Endothelial cell (in vitro differentiated cells): ENCODE results near the gene ZC2HC1B. TPM values are rescaled to one million over a fixed set of nuclear protein-coding genes. Genes with fewer than 3 reads are reported as not detected.

Experiments
- DNase-seq: peaks from one replicate; pipeline ENCODE4 v3.0.0; 2021; ENCODE audit warnings: low spot score
- H3K27ac Mint-ChIP-seq: one replicate; pipeline ENCODE4 v1.8.0; 2021; ENCODE audit warnings: mixed read lengths, inconsistent platforms; ENCODE audit not compliant: unreplicated experiment
- H3K27me3 Mint-ChIP-seq: one replicate; pipeline ENCODE4 v1.8.0; 2021; ENCODE audit warnings: mild to moderate bottlenecking, moderate library complexity, mixed read lengths, inconsistent platforms; ENCODE audit not compliant: unreplicated experiment
- H3K36me3 Mint-ChIP-seq: one replicate; pipeline ENCODE4 v1.8.0; 2021; ENCODE audit warnings: mild to moderate bottlenecking, low read depth, mixed read lengths, inconsistent platforms; ENCODE audit not compliant: unreplicated experiment
- H3K4me1 Mint-ChIP-seq: one replicate; pipeline ENCODE4 v1.8.0; 2021; ENCODE audit warnings: mild to moderate bottlenecking, mixed read lengths, inconsistent platforms; ENCODE audit not compliant: unreplicated experiment
- H3K4me3 Mint-ChIP-seq: one replicate; pipeline ENCODE4 v1.8.0; 2021; ENCODE audit warnings: mild to moderate bottlenecking, mixed read lengths, inconsistent platforms; ENCODE audit not compliant: unreplicated experiment
- H3K9me3 Mint-ChIP-seq: one replicate; pipeline ENCODE4 v1.8.0; 2021; ENCODE audit warnings: mixed read lengths, inconsistent platforms; ENCODE audit not compliant: unreplicated experiment
- CTCF ChIP-seq: fragments of 200-600 bp; sonication (generic); IDR thresholded peaks from one replicate; pipeline ENCODE4 v1.5.0; 2021; ENCODE audit warnings: antibody characterized with exemption; ENCODE audit not compliant: unreplicated experiment
- total RNA-seq: library from RNA; stranded (reverse); fragmentation: NEBNext Ultra II Directional; extraction: Animal tissue kit (Norgen Biotek cat#: 25700); gene quantifications from one replicate; pipeline ENCODE4 v1.2.1, GENCODE V29; 2021; ENCODE audit not compliant: unreplicated experiment

ZC2HC1B gene
- total RNA-seq, 1 donor from 2014 or later = 0.28 TPM

DNA sequence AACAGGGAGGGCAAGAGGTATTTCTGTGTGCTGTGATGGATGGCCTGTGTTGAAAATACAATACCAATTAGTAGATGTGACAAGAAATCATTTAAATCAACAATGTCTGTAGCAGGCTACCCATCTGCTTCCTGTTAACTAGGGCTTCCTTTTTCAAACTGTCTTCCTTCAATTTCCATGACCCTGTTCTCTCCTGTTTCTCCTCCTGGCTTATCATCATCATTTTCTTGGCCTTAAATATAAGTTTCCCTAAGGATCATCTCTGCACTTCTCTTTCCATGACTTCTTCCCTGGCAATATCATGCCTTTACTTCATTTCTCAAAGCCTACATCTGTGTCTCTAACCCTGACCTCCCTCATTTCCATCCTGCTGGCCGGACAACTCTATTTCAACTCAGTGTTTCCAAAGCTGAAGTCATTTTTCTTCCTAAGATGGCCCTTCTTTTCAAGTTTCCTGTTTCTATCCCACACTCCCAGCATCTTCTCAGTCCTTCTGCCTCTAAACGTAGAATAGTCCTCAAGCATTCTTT lies 18.2 kb downstream of the ZC2HC1B start:
- H3K4me3 Mint-ChIP-seq = no peak overlapping the region
- peaks cover 9% of the 10 kb centered on the region for H3K4me1 Mint-ChIP-seq
- H3K27me3 Mint-ChIP-seq = no peaks in the 10 kb centered on the region
- DNase-seq = no peak
- H3K9me3 Mint-ChIP-seq = no peaks in the 10 kb centered on the region
- H3K36me3 Mint-ChIP-seq = peaks cover 8% of the 10 kb centered on the region
- TF ChIP-seq CTCF = no peak
- H3K27ac Mint-ChIP-seq = no peak overlapping the region

- Mint-ChIP-seq H3K4me3 (no peak overlapping the region), H3K4me1 (peaks cover 9% of the 10 kb centered on the region), H3K36me3 (no peaks in the 10 kb centered on the region), H3K9me3 (no peaks in the 10 kb centered on the region), H3K27me3 (no peaks in the 10 kb centered on the region), H3K27ac (no peak overlapping the region)
- TF ChIP-seq CTCF = no peak
- no peak for DNase-seq
Observed at GRCh38 chr6:143884216-143884900, 20.1 kb downstream of the ZC2HC1B start.

DNA sequence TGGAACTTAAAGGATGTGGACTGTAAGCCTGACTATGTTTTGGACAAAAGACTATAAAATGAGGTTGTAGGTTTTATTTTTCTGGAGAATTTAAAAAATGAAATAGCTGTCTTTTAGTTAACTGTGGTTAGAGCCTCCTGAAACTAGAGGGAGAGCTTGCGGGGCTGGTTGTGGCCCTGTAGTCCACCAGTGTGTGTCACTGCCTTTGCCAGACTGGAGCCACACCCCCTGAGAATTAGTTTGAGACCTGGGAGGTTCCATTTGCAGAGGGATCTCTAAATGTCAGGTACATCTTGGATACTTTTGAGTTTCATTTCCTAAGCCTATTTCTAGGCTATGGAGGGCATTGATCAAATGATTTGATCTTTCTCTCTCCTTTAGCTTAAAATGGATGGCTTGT lies 20.8 kb downstream of the ZC2HC1B start:
- no peak overlapping the region for H3K27ac Mint-ChIP-seq
- no peak overlapping the region for H3K4me3 Mint-ChIP-seq
- H3K4me1 Mint-ChIP-seq = peaks cover 9% of the 10 kb centered on the region
- no peaks in the 10 kb centered on the region for H3K27me3 Mint-ChIP-seq
- H3K36me3 Mint-ChIP-seq = no peaks in the 10 kb centered on the region
- DNase-seq = no peak
- no peak for TF ChIP-seq CTCF
- no peaks in the 10 kb centered on the region for H3K9me3 Mint-ChIP-seq

DNA sequence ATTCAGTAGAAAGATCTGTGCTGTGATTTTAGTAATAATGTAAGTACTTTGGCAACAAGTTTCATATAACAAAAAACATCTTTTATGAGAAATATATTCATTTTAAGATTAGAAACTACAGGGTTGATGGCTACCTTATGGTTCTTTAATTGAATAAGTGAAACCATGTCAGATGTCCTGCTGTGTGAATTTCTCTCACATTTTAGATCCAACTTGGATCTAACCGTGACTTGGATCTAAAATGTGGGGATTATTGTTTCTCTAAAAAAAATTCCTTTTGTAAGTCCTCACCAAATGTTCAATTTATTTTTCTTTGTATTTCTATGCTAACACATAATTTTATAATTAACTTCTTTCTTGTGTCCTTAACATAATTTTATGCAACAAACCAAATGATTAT lies 30.4 kb downstream of the ZC2HC1B start:
- Mint-ChIP-seq H3K9me3 (no peaks in the 10 kb centered on the region), H3K4me1 (no peaks in the 10 kb centered on the region), H3K4me3 (no peak overlapping the region), H3K36me3 (no peaks in the 10 kb centered on the region), H3K27ac (no peak overlapping the region), H3K27me3 (no peaks in the 10 kb centered on the region)
- TF ChIP-seq CTCF = no peak
- DNase-seq = no peak

DNA sequence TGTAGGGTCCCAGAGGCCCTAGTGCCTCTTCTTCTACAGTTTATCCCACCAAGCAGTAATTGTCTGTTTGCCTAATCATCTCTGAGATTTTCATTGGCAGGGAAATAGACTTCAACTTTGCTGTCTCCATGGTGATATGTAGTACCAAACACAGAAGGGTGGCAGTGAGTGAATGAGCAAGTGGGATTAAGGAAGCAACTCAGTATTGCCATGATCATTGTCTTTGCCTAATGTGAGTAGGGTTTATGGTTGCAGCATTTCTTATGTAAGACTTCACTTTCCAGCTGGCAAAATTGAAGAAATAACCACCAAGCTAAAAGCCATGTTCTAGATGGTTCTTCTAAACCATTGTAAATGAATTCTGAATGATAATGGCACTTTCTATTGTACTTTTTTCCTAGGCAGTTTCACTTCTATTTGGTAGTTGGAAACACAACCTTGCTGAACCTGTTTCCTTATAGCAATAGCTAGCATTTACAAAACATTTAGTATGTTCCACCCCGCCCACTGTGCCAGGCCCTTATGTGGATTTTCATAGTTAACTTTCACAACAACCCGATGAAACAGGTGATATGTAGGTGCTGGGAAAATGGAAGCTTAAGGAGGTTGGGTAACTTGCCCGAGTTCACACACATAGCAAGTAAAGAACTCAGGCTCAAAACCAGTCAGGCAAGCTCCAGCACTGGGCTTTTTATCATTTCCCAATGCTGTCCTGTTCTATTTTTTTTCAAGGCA lies 32.0 kb downstream of the ZC2HC1B start:
- no peak for DNase-seq
- TF ChIP-seq CTCF = no peak
- H3K27me3 Mint-ChIP-seq = no peaks in the 10 kb centered on the region
- H3K9me3 Mint-ChIP-seq = no peaks in the 10 kb centered on the region
- no peaks in the 10 kb centered on the region for H3K36me3 Mint-ChIP-seq
- H3K27ac Mint-ChIP-seq = no peak overlapping the region
- no peaks in the 10 kb centered on the region for H3K4me1 Mint-ChIP-seq
- H3K4me3 Mint-ChIP-seq = no peak overlapping the region
